GM19043 (cell line): Measurements from ENCODE around the gene MOK.

Experiments
- ATAC-seq: cut with Tn5 transposase; IDR thresholded peaks from one replicate; pipeline ENCODE4 v1.9.1; 2021; ENCODE audit warnings: low read depth; ENCODE audit not compliant: unreplicated experiment

Gene MOK

GRCh38 chr14:102187044-102187443 is 117.9 kb downstream of the MOK start:
- ATAC-seq: no peak

GRCh38 chr14:102185360-102185759 is 119.6 kb downstream of the MOK start:
- ATAC-seq: no peak

- ATAC-seq: no peak
Observed at GRCh38 chr14:102184316-102185035, 120.5 kb downstream of the MOK start.

- no peak for ATAC-seq
Observed at GRCh38 chr14:102183886-102184285, 121.1 kb downstream of the MOK start.

- ATAC-seq: no peak
Observed at GRCh38 chr14:102182936-102183619, 121.9 kb downstream of the MOK start.

GRCh38 chr14:102182190-102182589 is 122.8 kb downstream of the MOK start:
- no peak for ATAC-seq

- ATAC-seq: no peak
Observed at GRCh38 chr14:102181187-102181586, 123.8 kb downstream of the MOK start.

- no peak for ATAC-seq
Observed at GRCh38 chr14:102180248-102180998, 124.5 kb downstream of the MOK start.
